Measurements from ENCODE around the gene STK24.

Gene STK24

DNA sequence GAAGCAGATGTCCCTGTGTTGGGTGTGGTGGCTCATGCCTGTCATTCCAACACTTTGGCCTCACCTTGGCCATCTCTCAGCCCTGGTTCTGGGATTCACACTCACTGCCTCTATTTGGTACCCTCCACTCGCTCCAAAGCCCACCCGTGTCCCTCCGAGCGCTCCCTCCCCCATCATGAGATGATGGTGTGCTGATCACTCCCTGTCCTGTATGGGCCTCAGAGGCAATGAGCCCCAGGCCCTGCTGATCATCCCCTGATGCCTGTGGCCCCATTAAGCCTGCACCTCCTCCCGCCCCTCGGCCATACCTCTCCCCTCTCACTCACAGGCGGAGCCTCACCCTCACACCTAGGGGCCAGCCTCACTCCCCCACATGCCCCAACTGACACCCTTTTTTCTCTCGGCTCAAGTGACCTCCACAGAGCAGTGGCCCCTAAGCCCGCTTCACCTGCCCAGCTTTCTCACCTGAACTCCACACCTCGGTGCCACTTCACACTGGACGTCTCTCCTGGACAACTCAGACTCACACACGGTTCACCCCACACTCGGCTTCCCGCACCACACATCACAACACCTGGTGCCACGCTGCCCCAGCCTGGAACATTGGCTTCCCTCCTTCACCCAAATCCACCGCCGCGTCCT, 114.5 kb downstream of the STK24 start:
- TF ChIP-seq PATZ1 (CRISPR knock-in tag; IDR thresholded peaks at IDR 0.05; ENCODE audit: borderline replicate concordance) (no peak), TCF4 (CRISPR knock-in tag; IDR thresholded peaks at IDR 0.05; ENCODE audit: borderline replicate concordance) (no peak), POU6F1 (CRISPR knock-in tag; IDR thresholded peaks at IDR 0.05; ENCODE audit: borderline replicate concordance, low read depth) (no peak), ZFP3 (CRISPR knock-in tag; IDR thresholded peaks at IDR 0.05) (no peak), SNAI2 (CRISPR knock-in tag; IDR thresholded peaks at IDR 0.05) (no peak), BACH2 (CRISPR knock-in tag; IDR thresholded peaks at IDR 0.05; ENCODE audit: borderline replicate concordance) (no peak), ISL1 (CRISPR knock-in tag; IDR thresholded peaks at IDR 0.05) (no peak), CSDC2 (CRISPR knock-in tag; IDR thresholded peaks at IDR 0.05) (no peak), ESRRG (CRISPR knock-in tag; IDR thresholded peaks at IDR 0.05) (no peak), ZFP30 (CRISPR knock-in tag; IDR thresholded peaks at IDR 0.05) (no peak), CREB5 (CRISPR knock-in tag; IDR thresholded peaks at IDR 0.05; ENCODE audit: low read depth) (no peak), ZNF8 (CRISPR knock-in tag; IDR thresholded peaks at IDR 0.05) (no peak), CSRNP3 (CRISPR knock-in tag; IDR thresholded peaks at IDR 0.05) (no peak), RARB (CRISPR knock-in tag; IDR thresholded peaks at IDR 0.05) (no peak), TOX (CRISPR knock-in tag; IDR thresholded peaks at IDR 0.05; ENCODE audit: borderline replicate concordance) (no peak), PPARA (CRISPR knock-in tag; IDR thresholded peaks at IDR 0.05; ENCODE audit: borderline replicate concordance) (no peak), GLIS3 (CRISPR knock-in tag; IDR thresholded peaks at IDR 0.05) (no peak), OSR1 (CRISPR knock-in tag; IDR thresholded peaks at IDR 0.05) (no peak)
- TF ChIP-seq, protein P1, sequence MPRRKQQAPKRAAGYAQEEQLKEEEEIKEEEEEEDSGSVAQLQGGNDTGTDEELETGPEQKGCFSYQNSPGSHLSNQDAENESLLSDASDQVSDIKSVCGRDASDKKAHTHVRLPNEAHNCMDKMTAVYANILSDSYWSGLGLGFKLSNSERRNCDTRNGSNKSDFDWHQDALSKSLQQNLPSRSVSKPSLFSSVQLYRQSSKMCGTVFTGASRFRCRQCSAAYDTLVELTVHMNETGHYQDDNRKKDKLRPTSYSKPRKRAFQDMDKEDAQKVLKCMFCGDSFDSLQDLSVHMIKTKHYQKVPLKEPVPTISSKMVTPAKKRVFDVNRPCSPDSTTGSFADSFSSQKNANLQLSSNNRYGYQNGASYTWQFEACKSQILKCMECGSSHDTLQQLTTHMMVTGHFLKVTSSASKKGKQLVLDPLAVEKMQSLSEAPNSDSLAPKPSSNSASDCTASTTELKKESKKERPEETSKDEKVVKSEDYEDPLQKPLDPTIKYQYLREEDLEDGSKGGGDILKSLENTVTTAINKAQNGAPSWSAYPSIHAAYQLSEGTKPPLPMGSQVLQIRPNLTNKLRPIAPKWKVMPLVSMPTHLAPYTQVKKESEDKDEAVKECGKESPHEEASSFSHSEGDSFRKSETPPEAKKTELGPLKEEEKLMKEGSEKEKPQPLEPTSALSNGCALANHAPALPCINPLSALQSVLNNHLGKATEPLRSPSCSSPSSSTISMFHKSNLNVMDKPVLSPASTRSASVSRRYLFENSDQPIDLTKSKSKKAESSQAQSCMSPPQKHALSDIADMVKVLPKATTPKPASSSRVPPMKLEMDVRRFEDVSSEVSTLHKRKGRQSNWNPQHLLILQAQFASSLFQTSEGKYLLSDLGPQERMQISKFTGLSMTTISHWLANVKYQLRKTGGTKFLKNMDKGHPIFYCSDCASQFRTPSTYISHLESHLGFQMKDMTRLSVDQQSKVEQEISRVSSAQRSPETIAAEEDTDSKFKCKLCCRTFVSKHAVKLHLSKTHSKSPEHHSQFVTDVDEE (CRISPR knock-in tag; IDR thresholded peaks at IDR 0.05): no peak
- no peak for ATAC-seq

DNA sequence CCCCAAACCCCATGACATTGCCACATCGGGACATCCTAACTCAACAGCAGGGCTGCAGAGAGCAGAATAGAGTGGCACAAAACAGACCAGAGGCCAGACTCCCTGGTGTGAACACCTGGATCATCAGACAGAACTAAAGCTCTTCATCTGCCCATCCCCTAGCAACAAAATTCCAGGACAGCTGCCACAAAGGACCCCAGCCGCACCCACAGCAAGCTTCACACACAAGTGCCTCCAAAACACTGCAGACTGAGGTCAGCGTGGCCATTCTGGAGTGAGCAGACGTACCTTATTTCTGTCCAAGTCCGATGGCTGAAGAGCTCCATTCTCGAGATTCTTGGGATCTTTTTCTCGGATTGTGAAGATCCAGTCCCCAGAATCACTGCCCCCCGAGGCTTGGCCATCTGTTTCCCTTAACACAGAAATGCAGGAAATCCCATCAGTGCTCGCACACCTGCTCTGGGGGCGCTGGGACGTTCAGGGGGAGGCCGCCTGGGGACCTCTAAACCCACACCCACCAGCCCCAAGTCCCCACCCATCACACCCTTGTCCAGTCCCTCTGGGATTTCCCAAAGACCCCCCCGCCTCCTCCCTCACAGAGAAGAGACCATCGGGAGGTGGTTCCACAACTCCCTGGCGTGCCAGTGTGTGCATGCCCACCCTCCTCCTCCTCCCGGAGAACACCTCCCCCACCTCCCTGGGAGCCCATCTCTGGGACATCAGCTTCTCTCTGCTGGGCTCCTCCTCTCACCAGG, 115.2 kb downstream of the STK24 start:
- ATAC-seq: no peak
- TF ChIP-seq CSDC2 (CRISPR knock-in tag; IDR thresholded peaks at IDR 0.05) (no peak), ZNF70 (CRISPR knock-in tag; IDR thresholded peaks at IDR 0.05) (no peak), TOX (CRISPR knock-in tag; IDR thresholded peaks at IDR 0.05; ENCODE audit: borderline replicate concordance) (no peak), ZNF8 (CRISPR knock-in tag; IDR thresholded peaks at IDR 0.05) (no peak), PPARA (CRISPR knock-in tag; IDR thresholded peaks at IDR 0.05; ENCODE audit: borderline replicate concordance) (no peak), GLIS3 (CRISPR knock-in tag; IDR thresholded peaks at IDR 0.05) (no peak), ZNF565 (CRISPR knock-in tag; conservative IDR thresholded peaks at IDR 0.05; ENCODE audit: low read depth) (no peak), ESRRG (CRISPR knock-in tag; IDR thresholded peaks at IDR 0.05) (no peak), CREB5 (CRISPR knock-in tag; IDR thresholded peaks at IDR 0.05; ENCODE audit: low read depth) (no peak), OSR1 (CRISPR knock-in tag; IDR thresholded peaks at IDR 0.05) (no peak), PATZ1 (CRISPR knock-in tag; IDR thresholded peaks at IDR 0.05; ENCODE audit: borderline replicate concordance) (no peak)
